ENCODE results near the gene BMPR1B. TPM values are rescaled to one million over a fixed set of nuclear protein-coding genes. Genes with fewer than 3 reads are reported as not detected.
"Not testable (repeated sequence)": the region's sequence is repeated elsewhere in the genome, so short reads cannot be mapped to it uniquely, and the experiment has no call there.

The BMPR1B gene
- total RNA-seq, 2 experiments from 2014 or later: not detected

DNA sequence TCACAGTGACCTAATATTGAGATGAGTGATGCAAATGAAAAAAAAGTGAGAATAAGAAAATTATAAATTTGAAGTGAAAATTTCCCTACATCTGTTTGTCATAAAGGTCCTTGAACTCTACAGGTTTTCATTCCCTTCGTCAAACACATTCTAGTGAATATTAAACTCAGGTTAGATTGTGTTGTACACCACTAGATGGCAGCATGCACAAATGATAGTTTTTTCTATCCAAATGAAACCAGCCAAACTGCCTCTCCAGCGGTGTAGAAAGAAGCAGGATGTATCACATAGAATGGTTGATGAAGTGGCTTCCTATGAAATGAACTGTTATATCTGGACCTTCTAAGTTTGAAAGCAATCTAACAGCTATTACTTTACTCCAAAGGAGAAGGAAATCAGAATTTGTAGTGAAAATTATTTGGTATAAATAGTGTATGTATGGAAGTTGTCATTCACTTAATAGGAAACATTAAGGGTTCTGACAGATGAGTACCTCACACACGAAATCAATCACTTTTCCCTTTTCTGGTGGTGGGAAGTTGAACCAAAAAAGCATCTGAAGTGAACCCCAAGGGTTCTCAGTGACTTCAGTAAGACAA lies 408.3 kb downstream of the BMPR1B start:
- ATAC-seq (ENCODE audit: low read depth) (peak; percentile 88), DNase-seq (no peak)
- POLR2A ChIA-PET: no interaction called here
- H3K27ac Mint-ChIP-seq: no peak overlapping the region
- no peaks in the 10 kb centered on the region for H3K9me3 Mint-ChIP-seq
- no peak overlapping the region for H3K4me3 Mint-ChIP-seq
- H3K27me3 Mint-ChIP-seq: peaks cover 5% of the 10 kb centered on the region
- no peaks in the 10 kb centered on the region for H3K36me3 Mint-ChIP-seq
- peaks cover 8% of the 10 kb centered on the region for H3K4me1 Mint-ChIP-seq

GRCh38 chr4:95167805-95168204 lies 410.1 kb downstream of the BMPR1B start:
- DNase-seq (no peak), ATAC-seq (ENCODE audit: low read depth) (no peak)
- no peak overlapping the region for H3K4me3 Mint-ChIP-seq
- no peaks in the 10 kb centered on the region for H3K9me3 Mint-ChIP-seq
- H3K27ac Mint-ChIP-seq: no peak overlapping the region
- peaks cover 8% of the 10 kb centered on the region for H3K4me1 Mint-ChIP-seq
- POLR2A ChIA-PET: no interaction called here
- no peaks in the 10 kb centered on the region for H3K36me3 Mint-ChIP-seq
- peaks cover 4% of the 10 kb centered on the region for H3K27me3 Mint-ChIP-seq

DNA sequence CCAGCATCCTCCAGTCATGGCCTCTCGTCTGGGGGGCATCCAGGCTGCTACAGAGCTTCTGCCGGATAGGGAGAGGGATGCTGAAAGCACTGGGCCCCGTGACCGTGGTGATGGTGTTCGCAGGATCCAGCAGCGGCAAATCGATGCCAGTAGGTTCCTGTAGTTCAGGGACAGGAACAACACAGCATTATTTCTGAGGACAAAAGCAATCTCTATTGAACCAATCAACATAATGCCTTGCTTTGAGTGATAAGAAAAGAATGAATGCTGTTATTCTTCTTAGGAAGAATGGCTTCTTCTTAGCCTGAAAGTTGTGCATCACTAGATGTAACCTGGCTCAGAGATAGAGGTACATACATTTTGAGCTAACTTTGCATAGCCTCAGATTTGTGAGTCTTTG lies 412.4 kb downstream of the BMPR1B start:
- no peaks in the 10 kb centered on the region for H3K36me3 Mint-ChIP-seq
- POLR2A ChIA-PET: interaction anchor here (0.6 kb wide), 1 partner anchor 183 kb away, joined by 3 read pairs; no protein-coding TSS in a partner anchor
- H3K4me3 Mint-ChIP-seq: no peak overlapping the region
- no peak overlapping the region for H3K27ac Mint-ChIP-seq
- peaks cover 8% of the 10 kb centered on the region for H3K4me1 Mint-ChIP-seq
- DNase-seq (no peak), ATAC-seq (ENCODE audit: low read depth) (no peak)
- H3K27me3 Mint-ChIP-seq: no peaks in the 10 kb centered on the region
- no peaks in the 10 kb centered on the region for H3K9me3 Mint-ChIP-seq

DNA sequence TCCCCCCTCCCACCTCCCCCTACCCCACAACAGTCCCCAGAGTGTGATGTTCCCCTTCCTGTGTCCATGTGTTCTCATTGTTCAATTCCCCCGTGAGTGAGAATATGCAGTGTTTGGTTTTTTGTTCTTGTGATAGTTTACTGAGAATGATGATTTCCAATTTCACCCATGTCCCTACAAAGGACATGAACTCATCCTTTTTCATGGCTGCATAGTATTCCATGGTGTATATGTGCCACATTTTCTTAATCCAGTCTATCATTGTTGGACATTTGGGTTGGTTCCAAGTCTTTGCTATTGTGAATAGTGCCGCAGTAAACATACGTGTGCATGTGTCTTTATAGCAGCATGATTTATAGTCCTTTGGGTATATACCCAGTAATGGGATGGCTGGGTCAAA lies 413.6 kb downstream of the BMPR1B start:
- H3K27ac Mint-ChIP-seq; H3K27me3 Mint-ChIP-seq; POLR2A ChIA-PET; ATAC-seq (ENCODE audit: low read depth); H3K9me3 Mint-ChIP-seq; H3K36me3 Mint-ChIP-seq; H3K4me3 Mint-ChIP-seq; DNase-seq; H3K4me1 Mint-ChIP-seq: not testable (repeated sequence)

DNA sequence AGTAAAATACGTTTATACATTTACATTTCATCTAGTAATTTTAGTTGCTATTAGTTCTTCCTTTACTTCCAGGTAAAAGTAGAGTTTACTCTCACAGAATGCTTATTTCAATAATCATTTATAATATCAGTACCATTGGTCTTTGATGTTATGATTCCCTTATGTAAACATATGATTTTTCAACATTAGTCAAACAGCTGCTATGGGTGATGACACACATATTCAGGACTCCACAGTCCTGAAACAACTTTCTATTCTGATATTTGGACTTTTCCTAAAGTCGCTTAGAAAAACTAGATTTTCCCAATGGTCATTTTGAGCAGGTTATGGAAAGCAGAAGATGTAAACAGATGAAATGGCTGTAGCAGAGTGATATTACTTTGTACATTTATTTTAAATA lies 421.2 kb downstream of the BMPR1B start:
- no peak for ATAC-seq (ENCODE audit: low read depth)

GRCh38 chr4:95180531-95181242 lies 422.9 kb downstream of the BMPR1B start:
- H3K36me3 Mint-ChIP-seq: no peaks in the 10 kb centered on the region
- no peak for ATAC-seq (ENCODE audit: low read depth)
- peaks cover 2% of the 10 kb centered on the region for H3K4me1 Mint-ChIP-seq
- POLR2A ChIA-PET: no interaction called here
- no peak overlapping the region for H3K27ac Mint-ChIP-seq
- peaks cover 2% of the 10 kb centered on the region for H3K9me3 Mint-ChIP-seq
- no peaks in the 10 kb centered on the region for H3K27me3 Mint-ChIP-seq
- DNase-seq: no peak
- H3K4me3 Mint-ChIP-seq: no peak overlapping the region

More for the DNA sequence above, 421.2 kb downstream of the BMPR1B start:
- Mint-ChIP-seq H3K36me3 (no peaks in the 10 kb centered on the region), H3K9me3 (peaks cover 2% of the 10 kb centered on the region), H3K4me1 (peaks cover 2% of the 10 kb centered on the region), H3K4me3 (no peak overlapping the region), H3K27ac (no peak overlapping the region), H3K27me3 (no peaks in the 10 kb centered on the region)
- DNase-seq: no peak
- POLR2A ChIA-PET: no interaction called here

- peaks cover 2% of the 10 kb centered on the region for H3K9me3 Mint-ChIP-seq
These were observed 423.7 kb downstream of the BMPR1B start for GRCh38 chr4:95181243-95181995.

DNA sequence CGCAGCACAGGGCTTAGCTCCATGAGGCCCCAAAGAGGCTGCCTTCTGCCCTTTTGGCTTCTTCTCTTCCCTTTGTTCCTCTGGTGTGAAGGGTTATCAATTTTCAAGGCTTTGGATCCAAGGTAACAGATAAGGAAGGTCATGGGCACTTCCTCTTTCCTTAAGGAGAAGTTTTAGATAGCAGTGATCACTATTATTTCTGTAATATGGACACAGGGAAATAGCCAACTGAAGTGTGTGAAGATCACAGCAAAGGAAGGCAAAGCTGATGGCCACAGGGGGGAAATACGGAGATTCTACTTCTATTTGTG lies 424.2 kb downstream of the BMPR1B start:
- H3K4me3 Mint-ChIP-seq: no peak overlapping the region
- H3K27ac Mint-ChIP-seq: no peak overlapping the region
- POLR2A ChIA-PET: no interaction called here
- no peaks in the 10 kb centered on the region for H3K27me3 Mint-ChIP-seq
- ATAC-seq (ENCODE audit: low read depth) (no peak), DNase-seq (no peak)
- peaks cover 2% of the 10 kb centered on the region for H3K9me3 Mint-ChIP-seq
- H3K4me1 Mint-ChIP-seq: peaks cover 2% of the 10 kb centered on the region
- H3K36me3 Mint-ChIP-seq: no peaks in the 10 kb centered on the region

More at GRCh38 chr4:95181243-95181995, 423.7 kb downstream of the BMPR1B start:
- ATAC-seq (ENCODE audit: low read depth): no peak
- no peak for DNase-seq
- no peaks in the 10 kb centered on the region for H3K27me3 Mint-ChIP-seq
- H3K4me1 Mint-ChIP-seq: peaks cover 2% of the 10 kb centered on the region
- POLR2A ChIA-PET: no interaction called here
- no peaks in the 10 kb centered on the region for H3K36me3 Mint-ChIP-seq
- no peak overlapping the region for H3K27ac Mint-ChIP-seq
- no peak overlapping the region for H3K4me3 Mint-ChIP-seq

DNA sequence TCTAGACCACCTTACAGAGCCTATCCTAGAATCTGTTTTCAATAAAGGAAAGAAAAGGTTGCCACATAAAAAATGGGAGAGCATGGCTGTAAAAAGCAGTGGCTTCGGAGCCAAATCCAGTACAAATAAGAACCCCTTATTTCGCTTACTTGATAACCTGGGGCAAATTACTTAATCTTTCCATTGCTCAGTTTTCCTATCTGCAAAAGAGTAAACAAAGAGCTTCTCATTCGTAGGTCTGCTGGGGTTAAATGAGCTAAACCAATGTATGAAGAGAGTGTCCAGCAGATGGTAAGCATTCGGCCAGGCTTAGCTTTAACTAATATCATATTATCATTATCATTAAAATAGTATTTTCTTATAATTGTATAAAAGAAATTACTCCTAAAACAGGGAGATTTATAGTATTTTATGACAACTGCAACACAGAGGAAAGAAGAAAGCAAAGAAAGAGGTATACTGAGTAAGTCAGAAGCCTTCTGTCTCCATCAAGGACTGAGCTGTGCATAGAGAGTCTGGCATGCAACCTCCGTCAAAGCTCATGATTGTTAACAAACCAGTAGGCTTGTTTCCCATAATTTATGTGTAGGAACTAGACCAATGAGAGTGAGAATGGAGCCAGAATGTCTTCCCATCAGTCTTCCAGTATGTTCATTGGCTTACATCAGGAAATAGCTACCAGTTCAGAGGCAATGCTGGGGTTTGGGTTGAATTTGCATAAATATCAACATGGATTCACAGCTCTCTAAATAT lies 426.1 kb downstream of the BMPR1B start:
- ATAC-seq (ENCODE audit: low read depth): no peak
- Mint-ChIP-seq H3K27ac (no peak overlapping the region), H3K4me3 (no peak overlapping the region), H3K4me1 (peaks cover 7% of the 10 kb centered on the region), H3K9me3 (no peaks in the 10 kb centered on the region), H3K36me3 (no peaks in the 10 kb centered on the region), H3K27me3 (no peaks in the 10 kb centered on the region)
- no peak for DNase-seq
- POLR2A ChIA-PET: no interaction called here

DNA sequence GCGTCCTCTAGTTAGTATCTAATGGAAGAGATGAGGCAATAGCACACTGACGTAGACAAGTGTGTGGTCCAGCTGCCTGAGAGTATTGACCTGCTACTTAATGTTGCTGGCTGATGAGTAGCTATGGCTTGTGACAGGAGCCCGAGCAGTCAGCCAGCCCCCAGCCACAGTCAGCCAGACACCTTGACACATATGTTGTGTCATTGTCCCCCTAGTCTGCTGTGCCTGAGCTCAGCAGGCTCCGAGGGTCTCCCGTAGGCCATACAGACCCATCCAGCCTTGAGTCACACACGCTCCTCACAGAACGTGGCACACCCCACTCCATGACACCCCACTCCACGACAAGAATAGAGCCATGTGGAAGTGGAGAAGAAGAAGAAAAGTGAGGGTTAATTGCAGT lies 428.9 kb downstream of the BMPR1B start:
- no peaks in the 10 kb centered on the region for H3K27me3 Mint-ChIP-seq
- DNase-seq (no peak), ATAC-seq (ENCODE audit: low read depth) (no peak)
- H3K4me1 Mint-ChIP-seq: peaks cover 13% of the 10 kb centered on the region
- H3K36me3 Mint-ChIP-seq: no peaks in the 10 kb centered on the region
- H3K27ac Mint-ChIP-seq: no peak overlapping the region
- POLR2A ChIA-PET: no interaction called here
- no peaks in the 10 kb centered on the region for H3K9me3 Mint-ChIP-seq
- H3K4me3 Mint-ChIP-seq: no peak overlapping the region

GRCh38 chr4:95188701-95189370 lies 431.1 kb downstream of the BMPR1B start:
- no peaks in the 10 kb centered on the region for H3K27me3 Mint-ChIP-seq
- H3K36me3 Mint-ChIP-seq: no peaks in the 10 kb centered on the region
- peak overlapping the region; percentile 65 for H3K27ac Mint-ChIP-seq
- peak; percentile 18 for ATAC-seq (ENCODE audit: low read depth)
- no peaks in the 10 kb centered on the region for H3K9me3 Mint-ChIP-seq
- POLR2A ChIA-PET: no interaction called here
- DNase-seq: no peak
- peak overlapping the region; percentile 17 for H3K4me3 Mint-ChIP-seq
- H3K4me1 Mint-ChIP-seq: peaks cover 15% of the 10 kb centered on the region

GRCh38 chr4:95190751-95191436 lies 433.1 kb downstream of the BMPR1B start:
- H3K9me3 Mint-ChIP-seq: no peaks in the 10 kb centered on the region
- peaks cover 15% of the 10 kb centered on the region for H3K4me1 Mint-ChIP-seq
- no peak overlapping the region for H3K27ac Mint-ChIP-seq
- no peaks in the 10 kb centered on the region for H3K36me3 Mint-ChIP-seq
- ATAC-seq (ENCODE audit: low read depth) (no peak), DNase-seq (no peak)
- POLR2A ChIA-PET: no interaction called here
- H3K27me3 Mint-ChIP-seq: no peaks in the 10 kb centered on the region
- no peak overlapping the region for H3K4me3 Mint-ChIP-seq

DNA sequence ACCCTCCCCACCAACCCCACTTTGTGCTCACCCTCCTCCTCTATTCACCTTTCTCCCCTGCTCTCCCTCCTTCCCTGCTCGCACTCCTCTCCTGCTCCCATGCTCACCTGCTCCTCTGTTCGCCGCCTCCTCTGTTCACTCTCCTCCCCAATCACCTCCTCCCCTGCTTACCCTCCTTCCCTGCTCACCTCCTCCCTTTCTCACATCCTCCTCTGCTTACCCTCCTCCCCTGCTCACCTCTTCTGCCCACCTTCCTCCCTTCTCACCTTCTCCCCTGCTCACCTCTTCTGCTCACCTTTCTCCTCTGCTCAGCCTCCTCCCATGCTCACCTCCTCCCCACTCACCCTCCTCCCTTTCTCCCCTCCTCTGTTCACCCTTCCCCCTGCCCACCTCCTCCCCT lies 433.8 kb downstream of the BMPR1B start:
- H3K36me3 Mint-ChIP-seq: no peaks in the 10 kb centered on the region
- ATAC-seq (ENCODE audit: low read depth) (no peak), DNase-seq (no peak)
- H3K4me3 Mint-ChIP-seq: no peak overlapping the region
- no peaks in the 10 kb centered on the region for H3K27me3 Mint-ChIP-seq
- H3K27ac Mint-ChIP-seq: peak overlapping the region; percentile 47
- POLR2A ChIA-PET: no interaction called here
- H3K9me3 Mint-ChIP-seq: no peaks in the 10 kb centered on the region
- H3K4me1 Mint-ChIP-seq: peaks cover 15% of the 10 kb centered on the region

All from activated naive CD8-positive, alpha-beta T cell treated with anti-CD3 and anti-CD28 coated beads, Interleukin-2, amount 10 ng/mL, durations not matched to agents 7 days and 5 days (primary cell).